Mesothelial cell of epicardium (in vitro differentiated cells): ENCODE results near the gene ZFAND3. TPM values are rescaled to one million over a fixed set of nuclear protein-coding genes. Genes with fewer than 3 reads are reported as not detected.

Experiments used
- DNase-seq, 2 experiments: peaks; one replicate each; pipeline ENCODE4 v3.0.0; 2021; ENCODE audit warnings: low spot score in 2 of 2; ENCODE audit not compliant: unreplicated experiment in 2 of 2
- H3K27ac Mint-ChIP-seq: 2 replicates; pipeline ENCODE4 v1.8.0; 2021; ENCODE audit warnings: mixed read lengths
- H3K27me3 Mint-ChIP-seq: 2 replicates; pipeline ENCODE4 v1.8.0; 2021; ENCODE audit warnings: low read depth, mixed read lengths
- H3K36me3 Mint-ChIP-seq: 2 replicates; pipeline ENCODE4 v1.8.0; 2021; ENCODE audit warnings: mixed read lengths
- H3K4me1 Mint-ChIP-seq: 2 replicates; pipeline ENCODE4 v1.8.0; 2021; ENCODE audit warnings: mixed read lengths
- H3K4me3 Mint-ChIP-seq: 2 replicates; pipeline ENCODE4 v1.8.0; 2021; ENCODE audit warnings: mild to moderate bottlenecking, moderate library complexity, mixed read lengths
- H3K9me3 Mint-ChIP-seq: 2 replicates; pipeline ENCODE4 v1.8.0; 2021; ENCODE audit warnings: mixed read lengths
- CTCF ChIP-seq: fragments of 200-600 bp; sonication (generic); IDR thresholded peaks from one replicate; pipeline ENCODE4 v1.5.0; 2021; ENCODE audit warnings: antibody characterized with exemption; ENCODE audit not compliant: unreplicated experiment
- total RNA-seq: library from RNA; stranded (reverse); gene quantifications from 3 replicates; pipeline ENCODE4 v1.2.1, GENCODE V29; 2021

The ZFAND3 gene
- total RNA-seq, 1 donor from 2014 or later, result 81.2 TPM

GRCh38 chr6:38138374-38138773 is 318.8 kb downstream of the ZFAND3 start:
- H3K27ac Mint-ChIP-seq, result no peak overlapping the region
- peaks cover 6% of the 10 kb centered on the region for H3K9me3 Mint-ChIP-seq
- H3K36me3 Mint-ChIP-seq, result peaks cover 24% of the 10 kb centered on the region
- DNase-seq, result no peak
- TF ChIP-seq CTCF, result no peak
- H3K27me3 Mint-ChIP-seq, result no peaks in the 10 kb centered on the region
- no peak overlapping the region for H3K4me3 Mint-ChIP-seq
- peaks cover 14% of the 10 kb centered on the region for H3K4me1 Mint-ChIP-seq

- H3K4me3 Mint-ChIP-seq, result no peak overlapping the region
- peaks cover 6% of the 10 kb centered on the region for H3K9me3 Mint-ChIP-seq
- no peak for TF ChIP-seq CTCF
- no peak overlapping the region for H3K27ac Mint-ChIP-seq
- no peaks in the 10 kb centered on the region for H3K27me3 Mint-ChIP-seq
- H3K36me3 Mint-ChIP-seq, result peaks cover 18% of the 10 kb centered on the region
- peaks cover 16% of the 10 kb centered on the region for H3K4me1 Mint-ChIP-seq
- DNase-seq, result no peak
Measured at GRCh38 chr6:38141085-38141484, 321.6 kb downstream of the ZFAND3 start.

GRCh38 chr6:38141716-38142115 is 322.2 kb downstream of the ZFAND3 start:
- H3K27ac Mint-ChIP-seq, result no peak overlapping the region
- H3K9me3 Mint-ChIP-seq, result peaks cover 6% of the 10 kb centered on the region
- no peaks in the 10 kb centered on the region for H3K27me3 Mint-ChIP-seq
- TF ChIP-seq CTCF, result no peak
- no peak overlapping the region for H3K4me3 Mint-ChIP-seq
- no peak for DNase-seq
- peaks cover 16% of the 10 kb centered on the region for H3K4me1 Mint-ChIP-seq
- H3K36me3 Mint-ChIP-seq, result peaks cover 18% of the 10 kb centered on the region

- Mint-ChIP-seq H3K4me1 (peaks cover 15% of the 10 kb centered on the region), H3K27ac (no peak overlapping the region), H3K27me3 (no peaks in the 10 kb centered on the region), H3K36me3 (peaks cover 18% of the 10 kb centered on the region), H3K9me3 (peaks cover 6% of the 10 kb centered on the region), H3K4me3 (no peak overlapping the region)
- no peak for DNase-seq
- no peak for TF ChIP-seq CTCF
Measured at GRCh38 chr6:38142178-38142902, 322.8 kb downstream of the ZFAND3 start.

- no peak for DNase-seq
- Mint-ChIP-seq H3K4me3 (no peak overlapping the region), H3K27ac (no peak overlapping the region), H3K4me1 (peaks cover 10% of the 10 kb centered on the region), H3K36me3 (peaks cover 18% of the 10 kb centered on the region), H3K27me3 (no peaks in the 10 kb centered on the region), H3K9me3 (peaks cover 6% of the 10 kb centered on the region)
- no peak for TF ChIP-seq CTCF
Measured at GRCh38 chr6:38143191-38144150, 323.9 kb downstream of the ZFAND3 start.
